ENCODE data around the gene SLC35F1. TPM values are rescaled to one million over a fixed set of nuclear protein-coding genes. Genes with fewer than 3 reads are reported as not detected.

Gene SLC35F1
- total RNA-seq, 2 donors from 2014 or later, result under 0.01 to 0.78 TPM

DNA sequence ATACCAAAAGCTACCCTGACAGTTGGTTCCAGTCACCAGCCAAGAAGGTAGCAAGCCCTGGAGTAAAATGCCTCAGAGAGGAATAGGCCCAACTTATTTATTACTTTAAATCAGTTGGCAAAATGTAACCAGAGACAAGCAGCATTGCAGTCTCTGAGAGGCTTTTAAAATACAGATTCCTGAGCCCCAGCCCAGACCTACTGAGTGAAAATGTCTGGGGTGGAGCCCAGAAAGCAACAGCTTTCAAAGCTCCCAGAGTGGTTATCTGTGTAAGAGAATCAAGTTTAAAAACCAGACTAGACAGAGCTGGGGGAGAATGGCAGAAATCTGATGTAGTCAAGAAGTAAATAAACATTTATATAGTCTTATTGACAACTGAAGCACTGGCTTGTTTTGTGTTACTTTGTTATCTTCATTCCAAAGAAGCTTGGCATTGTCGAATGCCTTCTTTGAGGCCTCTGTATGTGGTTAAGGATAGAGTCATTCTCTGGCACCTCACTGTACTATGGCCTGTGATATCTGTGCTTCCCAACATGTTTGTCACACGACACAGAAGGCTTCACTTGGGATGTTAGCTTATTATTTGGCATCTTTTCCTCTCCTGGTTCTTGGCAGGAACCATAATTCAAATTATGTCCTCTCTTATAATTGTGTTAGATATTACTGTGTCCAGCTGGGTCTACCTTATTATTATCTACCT lies 313.5 kb downstream of the SLC35F1 start:
- WGBS, 2 donors, result 37 to 43% methylated on average over 2 of the region's 2 CpGs
- H3K4me1 ChIP-seq, result peaks cover 5% of the 10 kb centered on the region
- H3K27ac ChIP-seq, result no peak overlapping the region
- intact Hi-C loops (cut with DNase I), result no loop called here
- no peak overlapping the region for H3K4me3 ChIP-seq
- DNase-seq (no peak), ATAC-seq (no peak)
- TF ChIP-seq POLR2A (IDR thresholded peaks at IDR 0.05), result no peak
- TF ChIP-seq, protein P1, sequence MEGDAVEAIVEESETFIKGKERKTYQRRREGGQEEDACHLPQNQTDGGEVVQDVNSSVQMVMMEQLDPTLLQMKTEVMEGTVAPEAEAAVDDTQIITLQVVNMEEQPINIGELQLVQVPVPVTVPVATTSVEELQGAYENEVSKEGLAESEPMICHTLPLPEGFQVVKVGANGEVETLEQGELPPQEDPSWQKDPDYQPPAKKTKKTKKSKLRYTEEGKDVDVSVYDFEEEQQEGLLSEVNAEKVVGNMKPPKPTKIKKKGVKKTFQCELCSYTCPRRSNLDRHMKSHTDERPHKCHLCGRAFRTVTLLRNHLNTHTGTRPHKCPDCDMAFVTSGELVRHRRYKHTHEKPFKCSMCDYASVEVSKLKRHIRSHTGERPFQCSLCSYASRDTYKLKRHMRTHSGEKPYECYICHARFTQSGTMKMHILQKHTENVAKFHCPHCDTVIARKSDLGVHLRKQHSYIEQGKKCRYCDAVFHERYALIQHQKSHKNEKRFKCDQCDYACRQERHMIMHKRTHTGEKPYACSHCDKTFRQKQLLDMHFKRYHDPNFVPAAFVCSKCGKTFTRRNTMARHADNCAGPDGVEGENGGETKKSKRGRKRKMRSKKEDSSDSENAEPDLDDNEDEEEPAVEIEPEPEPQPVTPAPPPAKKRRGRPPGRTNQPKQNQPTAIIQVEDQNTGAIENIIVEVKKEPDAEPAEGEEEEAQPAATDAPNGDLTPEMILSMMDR (IDR thresholded peaks at IDR 0.05), result no peak
- no peaks in the 10 kb centered on the region for H3K36me3 ChIP-seq (replicated peaks in 1 of 2; ENCODE audit: insufficient read depth in 1 of 2, low read depth in 2 of 2)
- no peaks in the 10 kb centered on the region for H3K9me3 ChIP-seq
- H3K27me3 ChIP-seq, result no peaks in the 10 kb centered on the region

DNA sequence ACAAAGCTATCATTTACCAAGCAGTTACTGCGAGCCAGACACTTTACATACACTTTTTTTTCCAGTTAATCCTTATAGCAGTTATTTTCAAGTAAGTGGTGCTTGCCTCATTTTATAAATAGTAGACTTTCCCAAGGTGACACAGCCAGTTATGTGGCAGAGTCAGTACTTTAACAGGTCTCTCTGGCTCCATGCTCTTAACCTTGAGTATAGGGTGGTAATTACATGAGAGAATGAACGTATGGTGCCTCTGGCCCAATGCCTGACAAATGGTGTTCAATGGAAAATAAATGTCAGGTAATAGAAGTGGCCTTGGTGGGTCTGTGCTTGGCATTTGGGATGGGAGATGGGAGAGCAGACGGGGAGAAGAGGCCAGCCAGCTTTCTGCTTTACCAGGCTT lies 316.3 kb downstream of the SLC35F1 start:
- TF ChIP-seq, protein P1 (IDR thresholded peaks at IDR 0.05), result no peak
- no peak for TF ChIP-seq POLR2A (IDR thresholded peaks at IDR 0.05)
- peaks cover 5% of the 10 kb centered on the region for H3K4me1 ChIP-seq
- intact Hi-C loops (cut with DNase I), result no loop called here
- WGBS, 2 donors, result 23 to 27% methylated on average over 3 of the region's 3 CpGs
- H3K4me3 ChIP-seq, result no peak overlapping the region
- no peaks in the 10 kb centered on the region for H3K36me3 ChIP-seq (replicated peaks in 1 of 2; ENCODE audit: insufficient read depth in 1 of 2, low read depth in 2 of 2)
- no peaks in the 10 kb centered on the region for H3K9me3 ChIP-seq
- H3K27ac ChIP-seq, result no peak overlapping the region
- no peaks in the 10 kb centered on the region for H3K27me3 ChIP-seq
- peak; percentile 38 for ATAC-seq
- DNase-seq, result peak in 3 of 4 donors; percentile 3 to 30 (median 19)

DNA sequence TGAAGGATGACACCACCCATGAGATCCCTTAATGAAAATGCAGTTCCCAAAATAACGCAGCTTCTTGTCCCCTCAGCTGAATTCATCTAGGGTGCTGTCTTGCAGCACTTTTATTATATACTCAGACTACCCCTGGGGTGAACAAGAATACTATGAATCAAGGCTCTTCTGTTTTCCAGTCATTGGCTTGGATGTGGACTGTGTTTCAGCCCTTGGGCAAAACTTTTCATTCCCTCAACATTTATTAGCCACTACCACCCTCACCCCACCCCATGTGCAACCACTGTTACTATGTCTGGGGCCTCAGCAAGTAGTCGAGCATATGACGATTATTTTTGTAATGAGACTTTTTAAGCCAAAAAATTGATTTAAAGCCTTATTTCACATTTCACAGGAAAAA lies 321.8 kb downstream of the SLC35F1 start:
- no peak overlapping the region for H3K4me3 ChIP-seq
- H3K27me3 ChIP-seq, result no peaks in the 10 kb centered on the region
- WGBS, 2 donors, result 34 to 52% methylated on average over 3 of the region's 3 CpGs
- H3K9me3 ChIP-seq, result no peaks in the 10 kb centered on the region
- intact Hi-C loops (cut with DNase I), result no loop called here
- no peak for TF ChIP-seq POLR2A (IDR thresholded peaks at IDR 0.05)
- TF ChIP-seq, protein P1 (IDR thresholded peaks at IDR 0.05), result no peak
- no peak for ATAC-seq
- DNase-seq, result no peak
- no peak overlapping the region for H3K27ac ChIP-seq
- no peaks in the 10 kb centered on the region for H3K4me1 ChIP-seq
- no peaks in the 10 kb centered on the region for H3K36me3 ChIP-seq (replicated peaks in 1 of 2; ENCODE audit: insufficient read depth in 1 of 2, low read depth in 2 of 2)

DNA sequence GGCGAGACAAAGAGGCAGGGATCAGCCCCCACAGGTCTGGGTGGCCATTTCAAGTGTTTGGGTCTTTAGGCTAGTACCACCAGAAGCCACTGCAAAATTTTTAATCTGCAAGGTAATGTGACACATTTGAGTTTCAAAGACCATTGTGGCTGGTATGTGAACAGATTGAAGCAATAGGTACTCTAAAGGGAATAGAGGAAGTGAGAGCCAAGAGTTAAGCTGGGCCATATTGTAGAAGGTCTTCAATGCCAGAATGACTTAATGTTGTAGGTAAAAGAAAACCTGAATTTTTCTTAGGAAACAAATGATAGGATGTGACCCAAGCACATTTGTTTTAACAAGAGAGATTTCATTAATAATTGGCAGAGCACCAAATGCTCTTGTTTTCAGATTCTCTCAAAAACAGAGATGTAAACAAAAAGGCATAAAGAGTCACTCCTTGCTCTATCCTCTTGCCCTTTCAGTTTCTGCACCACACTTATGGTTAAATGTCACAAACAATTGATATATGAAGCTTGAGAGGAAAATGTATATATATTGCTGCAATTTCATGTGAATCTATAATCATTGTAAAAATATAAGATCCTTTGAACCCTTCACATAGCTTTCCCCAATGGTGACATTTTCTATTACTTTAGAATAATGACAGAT lies 333.9 kb downstream of the SLC35F1 start:
- no peaks in the 10 kb centered on the region for H3K9me3 ChIP-seq
- no peaks in the 10 kb centered on the region for H3K27me3 ChIP-seq
- DNase-seq, result no peak
- no peak overlapping the region for H3K4me3 ChIP-seq
- H3K27ac ChIP-seq, result no peak overlapping the region
- no peaks in the 10 kb centered on the region for H3K36me3 ChIP-seq (replicated peaks in 1 of 2; ENCODE audit: insufficient read depth in 1 of 2, low read depth in 2 of 2)
- 67 to 83% methylated on average over 1 of the region's 1 CpG for WGBS, 2 donors
- TF ChIP-seq, protein P1 (IDR thresholded peaks at IDR 0.05), result no peak
- no peak for TF ChIP-seq POLR2A (IDR thresholded peaks at IDR 0.05)
- no peak for ATAC-seq
- intact Hi-C loops (cut with DNase I), result no loop called here
- no peaks in the 10 kb centered on the region for H3K4me1 ChIP-seq
